ENCODE data around the gene RRAGD. TPM values are rescaled to one million over a fixed set of nuclear protein-coding genes. Genes with fewer than 3 reads are reported as not detected.

Gene RRAGD
- total RNA-seq, 1 experiment from 2014 or later = 1.3 TPM

- CTCF ChIA-PET = no interaction called here
- no peak for TF ChIP-seq CTCF (IDR thresholded peaks at IDR 0.05; ENCODE audit: unreplicated experiment)
- Mint-ChIP-seq H3K36me3 (ENCODE audit: insufficient read depth, unreplicated experiment) (peaks cover 9% of the 10 kb centered on the region), H3K4me3 (ENCODE audit: low read depth, unreplicated experiment) (no peak overlapping the region), H3K4me1 (ENCODE audit: low read depth, unreplicated experiment) (peaks cover 17% of the 10 kb centered on the region), H3K9me3 (ENCODE audit: low read depth, unreplicated experiment) (no peaks in the 10 kb centered on the region), H3K27me3 (ENCODE audit: unreplicated experiment) (peaks cover 12% of the 10 kb centered on the region), H3K27ac (ENCODE audit: unreplicated experiment) (no peak overlapping the region)
- BruUV-seq (replicated peaks) = no TSS peak
- no peak for DNase-seq
- intact Hi-C loops (cut with micrococcal nuclease; ENCODE audit: unreplicated experiment) = loop anchor here (5.0 kb wide), 1 partner anchor 167 kb away; no protein-coding TSS in a partner anchor
These were observed 18.3 kb upstream of the RRAGD start for GRCh38 chr6:89430201-89430962.

GRCh38 chr6:89416796-89417195, 4.7 kb upstream of the RRAGD start:
- no peak for TF ChIP-seq CTCF (IDR thresholded peaks at IDR 0.05; ENCODE audit: unreplicated experiment)
- Mint-ChIP-seq H3K36me3 (ENCODE audit: insufficient read depth, unreplicated experiment) (peaks cover 7% of the 10 kb centered on the region), H3K9me3 (ENCODE audit: low read depth, unreplicated experiment) (no peaks in the 10 kb centered on the region), H3K27ac (ENCODE audit: unreplicated experiment) (no peak overlapping the region), H3K4me1 (ENCODE audit: low read depth, unreplicated experiment) (no peaks in the 10 kb centered on the region), H3K27me3 (ENCODE audit: unreplicated experiment) (peaks cover 52% of the 10 kb centered on the region), H3K4me3 (ENCODE audit: low read depth, unreplicated experiment) (no peak overlapping the region)
- CTCF ChIA-PET = no interaction called here
- no TSS peak for BruUV-seq (replicated peaks)
- DNase-seq = no peak
- intact Hi-C loops (cut with micrococcal nuclease; ENCODE audit: unreplicated experiment) = no loop called here

GRCh38 chr6:89415185-89415584, 3.1 kb upstream of the RRAGD start:
- DNase-seq = no peak
- Mint-ChIP-seq H3K27me3 (ENCODE audit: unreplicated experiment) (peaks cover 56% of the 10 kb centered on the region), H3K4me1 (ENCODE audit: low read depth, unreplicated experiment) (no peaks in the 10 kb centered on the region), H3K36me3 (ENCODE audit: insufficient read depth, unreplicated experiment) (peaks cover 7% of the 10 kb centered on the region), H3K4me3 (ENCODE audit: low read depth, unreplicated experiment) (no peak overlapping the region), H3K27ac (ENCODE audit: unreplicated experiment) (no peak overlapping the region), H3K9me3 (ENCODE audit: low read depth, unreplicated experiment) (no peaks in the 10 kb centered on the region)
- no TSS peak for BruUV-seq (replicated peaks)
- TF ChIP-seq CTCF (IDR thresholded peaks at IDR 0.05; ENCODE audit: unreplicated experiment) = no peak
- intact Hi-C loops (cut with micrococcal nuclease; ENCODE audit: unreplicated experiment) = no loop called here
- CTCF ChIA-PET = no interaction called here

GRCh38 chr6:89414215-89414614, 2.1 kb upstream of the RRAGD start:
- H3K9me3 Mint-ChIP-seq (ENCODE audit: low read depth, unreplicated experiment) = no peaks in the 10 kb centered on the region
- no peaks in the 10 kb centered on the region for H3K4me1 Mint-ChIP-seq (ENCODE audit: low read depth, unreplicated experiment)
- BruUV-seq (replicated peaks) = no TSS peak
- peaks cover 7% of the 10 kb centered on the region for H3K36me3 Mint-ChIP-seq (ENCODE audit: insufficient read depth, unreplicated experiment)
- intact Hi-C loops (cut with micrococcal nuclease; ENCODE audit: unreplicated experiment) = no loop called here
- no peak for DNase-seq
- CTCF ChIA-PET = no interaction called here
- H3K4me3 Mint-ChIP-seq (ENCODE audit: low read depth, unreplicated experiment) = no peak overlapping the region
- H3K27me3 Mint-ChIP-seq (ENCODE audit: unreplicated experiment) = peaks cover 64% of the 10 kb centered on the region
- no peak for TF ChIP-seq CTCF (IDR thresholded peaks at IDR 0.05; ENCODE audit: unreplicated experiment)
- no peak overlapping the region for H3K27ac Mint-ChIP-seq (ENCODE audit: unreplicated experiment)

Measured in Calu3 (cell line).